ENCODE data around the gene MCC.

MCC gene

GRCh38 chr5:113017881-113018635 is 470.2 kb downstream of the MCC start:
- no peak overlapping the region for H3K4me3 ChIP-seq (ENCODE audit: low read depth in 1 of 2, low read length in 2 of 2)
- no peak overlapping the region for H3K27ac ChIP-seq (ENCODE audit: low read depth, low read length)
- H3K27me3 ChIP-seq (ENCODE audit: control insufficient read depth in 1 of 2, insufficient read depth in 2 of 2, low read length in 2 of 2), result no peaks in the 10 kb centered on the region
- no peaks in the 10 kb centered on the region for H3K9me3 ChIP-seq (ENCODE audit: control insufficient read depth in 1 of 2, low read length in 2 of 2)
- H3K9ac ChIP-seq (ENCODE audit: low read depth in 1 of 2, low read length in 2 of 2), result no peak overlapping the region
- peaks cover 10 to 18% of the 10 kb centered on the region in 2 donors for H3K36me3 ChIP-seq (ENCODE audit: control insufficient read depth in 1 of 2, insufficient read depth in 2 of 2, low read length in 2 of 2)
- H3K4me1 ChIP-seq (ENCODE audit: control insufficient read depth in 1 of 2, insufficient read depth in 2 of 2, low read length in 2 of 2), result peaks cover 0 to 10% of the 10 kb centered on the region in 2 donors

- Histone ChIP-seq H3K9ac (ENCODE audit: low read depth in 1 of 2, low read length in 2 of 2) (no peak overlapping the region), H3K27ac (ENCODE audit: low read depth, low read length) (no peak overlapping the region), H3K9me3 (ENCODE audit: control insufficient read depth in 1 of 2, low read length in 2 of 2) (no peaks in the 10 kb centered on the region), H3K4me1 (ENCODE audit: control insufficient read depth in 1 of 2, insufficient read depth in 2 of 2, low read length in 2 of 2) (no peaks in the 10 kb centered on the region), H3K27me3 (ENCODE audit: control insufficient read depth in 1 of 2, insufficient read depth in 2 of 2, low read length in 2 of 2) (no peaks in the 10 kb centered on the region), H3K4me3 (ENCODE audit: low read depth in 1 of 2, low read length in 2 of 2) (no peak overlapping the region), H3K36me3 (ENCODE audit: control insufficient read depth in 1 of 2, insufficient read depth in 2 of 2, low read length in 2 of 2) (peaks cover 17 to 47% of the 10 kb centered on the region in 2 donors)
Observed at GRCh38 chr5:113005454-113005853, 482.8 kb downstream of the MCC start.

GRCh38 chr5:113003763-113004162 is 484.5 kb downstream of the MCC start:
- Histone ChIP-seq H3K9ac (ENCODE audit: low read depth in 1 of 2, low read length in 2 of 2) (no peak overlapping the region), H3K27ac (ENCODE audit: low read depth, low read length) (no peak overlapping the region), H3K9me3 (ENCODE audit: control insufficient read depth in 1 of 2, low read length in 2 of 2) (no peaks in the 10 kb centered on the region), H3K4me3 (ENCODE audit: low read depth in 1 of 2, low read length in 2 of 2) (no peak overlapping the region), H3K36me3 (ENCODE audit: control insufficient read depth in 1 of 2, insufficient read depth in 2 of 2, low read length in 2 of 2) (peaks cover 19 to 44% of the 10 kb centered on the region in 2 donors), H3K27me3 (ENCODE audit: control insufficient read depth in 1 of 2, insufficient read depth in 2 of 2, low read length in 2 of 2) (no peaks in the 10 kb centered on the region), H3K4me1 (ENCODE audit: control insufficient read depth in 1 of 2, insufficient read depth in 2 of 2, low read length in 2 of 2) (no peaks in the 10 kb centered on the region)

GRCh38 chr5:113002423-113002822 is 485.8 kb downstream of the MCC start:
- H3K27ac ChIP-seq (ENCODE audit: low read depth, low read length), result no peak overlapping the region
- H3K36me3 ChIP-seq (ENCODE audit: control insufficient read depth in 1 of 2, insufficient read depth in 2 of 2, low read length in 2 of 2), result peaks cover 19 to 35% of the 10 kb centered on the region in 2 donors
- no peak overlapping the region for H3K4me3 ChIP-seq (ENCODE audit: low read depth in 1 of 2, low read length in 2 of 2)
- H3K27me3 ChIP-seq (ENCODE audit: control insufficient read depth in 1 of 2, insufficient read depth in 2 of 2, low read length in 2 of 2), result no peaks in the 10 kb centered on the region
- no peak overlapping the region for H3K9ac ChIP-seq (ENCODE audit: low read depth in 1 of 2, low read length in 2 of 2)
- no peaks in the 10 kb centered on the region for H3K4me1 ChIP-seq (ENCODE audit: control insufficient read depth in 1 of 2, insufficient read depth in 2 of 2, low read length in 2 of 2)
- no peaks in the 10 kb centered on the region for H3K9me3 ChIP-seq (ENCODE audit: control insufficient read depth in 1 of 2, low read length in 2 of 2)

GRCh38 chr5:113000466-113000865 is 487.8 kb downstream of the MCC start:
- no peaks in the 10 kb centered on the region for H3K9me3 ChIP-seq (ENCODE audit: control insufficient read depth in 1 of 2, low read length in 2 of 2)
- peaks cover 19 to 35% of the 10 kb centered on the region in 2 donors for H3K36me3 ChIP-seq (ENCODE audit: control insufficient read depth in 1 of 2, insufficient read depth in 2 of 2, low read length in 2 of 2)
- no peak overlapping the region for H3K27ac ChIP-seq (ENCODE audit: low read depth, low read length)
- H3K4me1 ChIP-seq (ENCODE audit: control insufficient read depth in 1 of 2, insufficient read depth in 2 of 2, low read length in 2 of 2), result peaks cover 0 to 4% of the 10 kb centered on the region in 2 donors
- no peaks in the 10 kb centered on the region for H3K27me3 ChIP-seq (ENCODE audit: control insufficient read depth in 1 of 2, insufficient read depth in 2 of 2, low read length in 2 of 2)
- H3K9ac ChIP-seq (ENCODE audit: low read depth in 1 of 2, low read length in 2 of 2), result no peak overlapping the region
- no peak overlapping the region for H3K4me3 ChIP-seq (ENCODE audit: low read depth in 1 of 2, low read length in 2 of 2)

GRCh38 chr5:112998296-112998695 is 490.0 kb downstream of the MCC start:
- Histone ChIP-seq H3K27me3 (ENCODE audit: control insufficient read depth in 1 of 2, insufficient read depth in 2 of 2, low read length in 2 of 2) (no peaks in the 10 kb centered on the region), H3K9me3 (ENCODE audit: control insufficient read depth in 1 of 2, low read length in 2 of 2) (no peaks in the 10 kb centered on the region), H3K36me3 (ENCODE audit: control insufficient read depth in 1 of 2, insufficient read depth in 2 of 2, low read length in 2 of 2) (peaks cover 15 to 24% of the 10 kb centered on the region in 2 donors), H3K4me3 (ENCODE audit: low read depth in 1 of 2, low read length in 2 of 2) (no peak overlapping the region), H3K9ac (ENCODE audit: low read depth in 1 of 2, low read length in 2 of 2) (no peak overlapping the region), H3K27ac (ENCODE audit: low read depth, low read length) (no peak overlapping the region), H3K4me1 (ENCODE audit: control insufficient read depth in 1 of 2, insufficient read depth in 2 of 2, low read length in 2 of 2) (peaks cover 0 to 4% of the 10 kb centered on the region in 2 donors)

- Histone ChIP-seq H3K4me3 (ENCODE audit: low read depth in 1 of 2, low read length in 2 of 2) (no peak overlapping the region), H3K4me1 (ENCODE audit: control insufficient read depth in 1 of 2, insufficient read depth in 2 of 2, low read length in 2 of 2) (peaks cover 0 to 4% of the 10 kb centered on the region in 2 donors), H3K27me3 (ENCODE audit: control insufficient read depth in 1 of 2, insufficient read depth in 2 of 2, low read length in 2 of 2) (no peaks in the 10 kb centered on the region), H3K27ac (ENCODE audit: low read depth, low read length) (no peak overlapping the region), H3K9me3 (ENCODE audit: control insufficient read depth in 1 of 2, low read length in 2 of 2) (no peaks in the 10 kb centered on the region), H3K36me3 (ENCODE audit: control insufficient read depth in 1 of 2, insufficient read depth in 2 of 2, low read length in 2 of 2) (peaks cover 11 to 16% of the 10 kb centered on the region in 2 donors), H3K9ac (ENCODE audit: low read depth in 1 of 2, low read length in 2 of 2) (no peak overlapping the region)
Observed at GRCh38 chr5:112996830-112997374, 491.4 kb downstream of the MCC start.

- no peak overlapping the region for H3K27ac ChIP-seq (ENCODE audit: low read depth, low read length)
- peaks cover 4 to 16% of the 10 kb centered on the region in 2 donors for H3K36me3 ChIP-seq (ENCODE audit: control insufficient read depth in 1 of 2, insufficient read depth in 2 of 2, low read length in 2 of 2)
- no peaks in the 10 kb centered on the region for H3K27me3 ChIP-seq (ENCODE audit: control insufficient read depth in 1 of 2, insufficient read depth in 2 of 2, low read length in 2 of 2)
- H3K4me3 ChIP-seq (ENCODE audit: low read depth in 1 of 2, low read length in 2 of 2), result no peak overlapping the region
- no peak overlapping the region for H3K9ac ChIP-seq (ENCODE audit: low read depth in 1 of 2, low read length in 2 of 2)
- H3K9me3 ChIP-seq (ENCODE audit: control insufficient read depth in 1 of 2, low read length in 2 of 2), result no peaks in the 10 kb centered on the region
- H3K4me1 ChIP-seq (ENCODE audit: control insufficient read depth in 1 of 2, insufficient read depth in 2 of 2, low read length in 2 of 2), result peaks cover 0 to 4% of the 10 kb centered on the region in 2 donors
Observed at GRCh38 chr5:112995764-112996618, 492.3 kb downstream of the MCC start.

- no peak overlapping the region for H3K4me3 ChIP-seq (ENCODE audit: low read depth in 1 of 2, low read length in 2 of 2)
- H3K27me3 ChIP-seq (ENCODE audit: control insufficient read depth in 1 of 2, insufficient read depth in 2 of 2, low read length in 2 of 2), result no peaks in the 10 kb centered on the region
- H3K9ac ChIP-seq (ENCODE audit: low read depth in 1 of 2, low read length in 2 of 2), result no peak overlapping the region
- no peak overlapping the region for H3K27ac ChIP-seq (ENCODE audit: low read depth, low read length)
- H3K4me1 ChIP-seq (ENCODE audit: control insufficient read depth in 1 of 2, insufficient read depth in 2 of 2, low read length in 2 of 2), result no peaks in the 10 kb centered on the region
- peaks cover 0 to 3% of the 10 kb centered on the region in 2 donors for H3K36me3 ChIP-seq (ENCODE audit: control insufficient read depth in 1 of 2, insufficient read depth in 2 of 2, low read length in 2 of 2)
- no peaks in the 10 kb centered on the region for H3K9me3 ChIP-seq (ENCODE audit: control insufficient read depth in 1 of 2, low read length in 2 of 2)
Observed at GRCh38 chr5:112986224-112986623, 502.0 kb downstream of the MCC start.

- Histone ChIP-seq H3K27ac (ENCODE audit: low read depth, low read length) (no peak overlapping the region), H3K4me1 (ENCODE audit: control insufficient read depth in 1 of 2, insufficient read depth in 2 of 2, low read length in 2 of 2) (peaks cover 4 to 11% of the 10 kb centered on the region in 2 donors), H3K4me3 (ENCODE audit: low read depth in 1 of 2, low read length in 2 of 2) (no peak overlapping the region), H3K36me3 (ENCODE audit: control insufficient read depth in 1 of 2, insufficient read depth in 2 of 2, low read length in 2 of 2) (no peaks in the 10 kb centered on the region), H3K9ac (ENCODE audit: low read depth in 1 of 2, low read length in 2 of 2) (no peak overlapping the region), H3K27me3 (ENCODE audit: control insufficient read depth in 1 of 2, insufficient read depth in 2 of 2, low read length in 2 of 2) (no peaks in the 10 kb centered on the region), H3K9me3 (ENCODE audit: control insufficient read depth in 1 of 2, low read length in 2 of 2) (no peaks in the 10 kb centered on the region)
Observed at GRCh38 chr5:112983363-112983762, 504.9 kb downstream of the MCC start.

Measured in duodenal mucosa (tissue), 2 donors.